Fibroblast of pulmonary artery (primary cell): ENCODE measurements around the gene SLC26A11.

Experiments
- DNase-seq: peaks from one replicate; pipeline ENCODE4 v3.0.0-alpha.2; 2010; ENCODE audit warnings: low read depth
- H3K4me3 ChIP-seq: replicated peaks from 2 replicates; pipeline ENCODE4 v1.5.1; 2011; ENCODE audit warnings: low read depth, mild to moderate bottlenecking, control low read depth, low read length, moderate library complexity
- CTCF ChIP-seq: IDR thresholded peaks from 2 replicates; pipeline ENCODE4 v1.5.1; 2011; ENCODE audit warnings: mild to moderate bottlenecking, control low read depth, low read length, inconsistent platforms; ENCODE audit errors: missing control alignments

Gene SLC26A11

GRCh38 chr17:80216473-80217456 lies 3.5 kb upstream of the SLC26A11 start:
- H3K4me3 ChIP-seq: no peak overlapping the region
- TF ChIP-seq CTCF: no peak
- DNase-seq: no peak

GRCh38 chr17:80217703-80218362 lies 2.4 kb upstream of the SLC26A11 start:
- TF ChIP-seq CTCF: no peak
- no peak overlapping the region for H3K4me3 ChIP-seq
- DNase-seq: no peak

GRCh38 chr17:80218391-80218790 lies 1.8 kb upstream of the SLC26A11 start:
- H3K4me3 ChIP-seq: no peak overlapping the region
- TF ChIP-seq CTCF: no peak
- DNase-seq: no peak

- TF ChIP-seq CTCF: no peak
- peak overlapping the region; percentile 86 for H3K4me3 ChIP-seq
- peak; percentile 73 for DNase-seq
These were observed 1.0 kb upstream of the SLC26A11 start for GRCh38 chr17:80219013-80219762.

GRCh38 chr17:80219763-80220053 lies 519 bp upstream of the SLC26A11 start:
- DNase-seq: no peak
- H3K4me3 ChIP-seq: peak overlapping the region; percentile 86
- TF ChIP-seq CTCF: no peak

- no peak for TF ChIP-seq CTCF
- peak overlapping the region; percentile 86 for H3K4me3 ChIP-seq
- no peak for DNase-seq
These were observed 549 bp downstream of the SLC26A11 start for GRCh38 chr17:80220736-80221215.
